OCI-LY7 (cell line): ENCODE results near the gene SPSB3. TPM values are rescaled to one million over a fixed set of nuclear protein-coding genes. Genes with fewer than 3 reads are reported as not detected.

Experiments
- BruUV-seq: library from RNA; stranded (reverse); fragments of 400-500 nt; replicated peaks from 2 replicates; lab custom pipeline; 2021; lab: Mats Ljungman, UMichigan
- CTCF ChIA-PET: fragments of 300-600 bp; sonication (Branson Sonifier 250); formaldehyde crosslinking; loops from one replicate; lab custom pipeline; 2022; ENCODE audit warnings: antibody characterized with exemption; ENCODE audit not compliant: unreplicated experiment; lab: Charles Lee
- POLR2A ChIA-PET: fragments of 300-600 bp; sonication (Branson Sonifier 250); formaldehyde crosslinking; loops from one replicate; lab custom pipeline; 2022; ENCODE audit warnings: antibody characterized with exemption; lab: Charles Lee
- DNase-seq: peaks from one replicate; pipeline ENCODE4 v3.0.0-alpha.2; 2015; ENCODE audit warnings: low spot score
- H2AFZ ChIP-seq: fragments of 200-600 bp; sonication (generic), shearing (Covaris generic); 2 replicates; pipeline ENCODE4 v1.6.1; 2014; ENCODE audit warnings: mild to moderate bottlenecking, antibody characterized with exemption, low read length, moderate library complexity
- H3K27ac ChIP-seq: fragments of 200-600 bp; sonication (generic); 2 replicates; pipeline ENCODE4 v1.5.1; 2014; ENCODE audit warnings: mixed run types, low read depth, mild to moderate bottlenecking, moderate library complexity, low read length, inconsistent platforms; ENCODE audit not compliant: poor library complexity, severe bottlenecking
- H3K36me3 ChIP-seq: fragments of 200-600 bp; sonication (generic); 2 replicates; pipeline ENCODE4 v1.6.1; 2014; ENCODE audit warnings: mild to moderate bottlenecking, antibody characterized with exemption, low read length, moderate library complexity, mixed read lengths; ENCODE audit not compliant: insufficient read depth
- H3K4me1 ChIP-seq: fragments of 200-600 bp; sonication (generic); 2 replicates; pipeline ENCODE4 v1.5.1; 2014; ENCODE audit warnings: mild to moderate bottlenecking, low read length; ENCODE audit not compliant: insufficient read depth, poor library complexity, severe bottlenecking
- H3K4me2 ChIP-seq: fragments of 200-600 bp; sonication (generic); 2 replicates; pipeline ENCODE4 v1.6.1; 2014; ENCODE audit warnings: mild to moderate bottlenecking, low read length
- H3K4me3 ChIP-seq: fragments of 200-600 bp; sonication (generic); 2 replicates; pipeline ENCODE4 v1.5.1; 2014; ENCODE audit warnings: mild to moderate bottlenecking, low read depth, low read length; ENCODE audit not compliant: poor library complexity, severe bottlenecking
- H3K79me2 ChIP-seq: fragments of 200-600 bp; sonication (generic); 2 replicates; pipeline ENCODE4 v1.6.1; 2016; ENCODE audit warnings: low read depth, mild to moderate bottlenecking, low read length, moderate library complexity, mixed read lengths; ENCODE audit not compliant: insufficient read depth
- H3K9me2 ChIP-seq: fragments of 200-600 bp; sonication (generic); 2 replicates; pipeline ENCODE4 v1.6.1; 2016; ENCODE audit warnings: mild to moderate bottlenecking, low read length, mixed read lengths; ENCODE audit not compliant: insufficient read depth
- H3K9me3 ChIP-seq: fragments of 200-600 bp; sonication (generic); 2 replicates; pipeline ENCODE4 v1.6.1; 2014; ENCODE audit warnings: mild to moderate bottlenecking, mixed run types, low read length, mixed read lengths
- H4K20me1 ChIP-seq: fragments of 200-600 bp; sonication (generic); 2 replicates; pipeline ENCODE4 v1.6.1; 2014; ENCODE audit warnings: mild to moderate bottlenecking, antibody characterized with exemption, low read length, moderate library complexity, mixed read lengths; ENCODE audit not compliant: insufficient read depth
- CTCF ChIP-seq: fragments of 200-600 bp; sonication (generic); conservative IDR thresholded peaks from 2 replicates; pipeline ENCODE4 v1.5.1; 2014; ENCODE audit warnings: mild to moderate bottlenecking, antibody characterized with exemption, low read length, moderate library complexity, mixed read lengths
- EZH2phosphoT487 ChIP-seq: fragments of 200-600 bp; sonication (generic); IDR thresholded peaks from 2 replicates; pipeline ENCODE4 v1.6.1; 2018; ENCODE audit warnings: low read depth, borderline replicate concordance, mild to moderate bottlenecking, mixed run types, antibody characterized with exemption, low read length, moderate library complexity, mixed read lengths
- intact Hi-C: fragments of 100-400 bp; cut with micrococcal nuclease; formaldehyde crosslinking; loops from one replicate; pipeline ENCODE4 v1.10.0; 2022; ENCODE audit not compliant: unreplicated experiment
- total RNA-seq, 2 experiments: library from RNA; depleted of rRNA in 1 of 2; stranded (reverse); fragments of >200 nt in 1 of 2; shearing (Covaris generic) in 1 of 2; gene quantifications; 2 replicates each; pipeline ENCODE4 v1.2.3, GENCODE V29; 2014 to 2022

SPSB3 gene
- total RNA-seq, 2 experiments from 2014 or later: 33.6 to 52.4 TPM

GRCh38 chr16:1787056-1787321, 4.6 kb upstream of the SPSB3 start:
- POLR2A ChIA-PET: no interaction called here
- no peak overlapping the region for H3K4me2 ChIP-seq
- no TSS peak for BruUV-seq
- H3K79me2 ChIP-seq: peaks cover 22% of the 10 kb centered on the region
- TF ChIP-seq CTCF: no peak
- no peak for TF ChIP-seq EZH2phosphoT487
- DNase-seq: no peak
- no peak overlapping the region for H3K4me3 ChIP-seq
- H2AFZ ChIP-seq: no peak overlapping the region
- no peaks in the 10 kb centered on the region for H3K9me2 ChIP-seq
- intact Hi-C loops: no loop called here
- H3K4me1 ChIP-seq: peaks cover 6% of the 10 kb centered on the region
- H3K9me3 ChIP-seq: no peaks in the 10 kb centered on the region
- H3K27ac ChIP-seq: no peak overlapping the region
- no peaks in the 10 kb centered on the region; the same call in 1 of the 2 replicates for H4K20me1 ChIP-seq
- CTCF ChIA-PET: no interaction called here
- H3K36me3 ChIP-seq: peaks cover 39% of the 10 kb centered on the region; the same call in 1 of the 2 replicates

GRCh38 chr16:1786242-1787055, 4.1 kb upstream of the SPSB3 start:
- intact Hi-C loops: no loop called here
- no peaks in the 10 kb centered on the region for H3K9me3 ChIP-seq
- H3K79me2 ChIP-seq: peaks cover 22% of the 10 kb centered on the region
- H2AFZ ChIP-seq: no peak overlapping the region
- CTCF ChIA-PET: no interaction called here
- H4K20me1 ChIP-seq: no peaks in the 10 kb centered on the region; the same call in 1 of the 2 replicates
- H3K9me2 ChIP-seq: no peaks in the 10 kb centered on the region
- no TSS peak for BruUV-seq
- no peak overlapping the region for H3K4me3 ChIP-seq
- no peak overlapping the region for H3K27ac ChIP-seq
- peaks cover 9% of the 10 kb centered on the region for H3K4me1 ChIP-seq
- POLR2A ChIA-PET: no interaction called here
- TF ChIP-seq CTCF (0 out of 2 replicates have a peak, but pooled peaks have one; percentile 16), EZH2phosphoT487 (no peak)
- H3K4me2 ChIP-seq: no peak overlapping the region
- DNase-seq: no peak
- H3K36me3 ChIP-seq: peaks cover 39% of the 10 kb centered on the region; the same call in 1 of the 2 replicates

- BruUV-seq: no TSS peak
- peaks cover 22% of the 10 kb centered on the region for H3K79me2 ChIP-seq
- no peaks in the 10 kb centered on the region; the same call in 1 of the 2 replicates for H4K20me1 ChIP-seq
- H3K4me2 ChIP-seq: no peak overlapping the region
- no peak for DNase-seq
- peaks cover 13% of the 10 kb centered on the region for H3K4me1 ChIP-seq
- H3K9me3 ChIP-seq: no peaks in the 10 kb centered on the region
- no peak overlapping the region for H3K27ac ChIP-seq
- TF ChIP-seq CTCF (no peak), EZH2phosphoT487 (no peak)
- H3K4me3 ChIP-seq: no peak overlapping the region
- CTCF ChIA-PET: no interaction called here
- H3K9me2 ChIP-seq: no peaks in the 10 kb centered on the region
- intact Hi-C loops: no loop called here
- POLR2A ChIA-PET: no interaction called here
- H2AFZ ChIP-seq: no peak overlapping the region
- H3K36me3 ChIP-seq: peaks cover 42% of the 10 kb centered on the region; the same call in 1 of the 2 replicates
Observed at GRCh38 chr16:1785846-1786170, 3.4 kb upstream of the SPSB3 start.
